D341Med (cell line): ENCODE measurements around the gene RNF19B.

ENCODE experiments used
- DNase-seq: peaks from one replicate; pipeline ENCODE4 v3.0.0; 2012; ENCODE audit warnings: low spot score

RNF19B gene

DNA sequence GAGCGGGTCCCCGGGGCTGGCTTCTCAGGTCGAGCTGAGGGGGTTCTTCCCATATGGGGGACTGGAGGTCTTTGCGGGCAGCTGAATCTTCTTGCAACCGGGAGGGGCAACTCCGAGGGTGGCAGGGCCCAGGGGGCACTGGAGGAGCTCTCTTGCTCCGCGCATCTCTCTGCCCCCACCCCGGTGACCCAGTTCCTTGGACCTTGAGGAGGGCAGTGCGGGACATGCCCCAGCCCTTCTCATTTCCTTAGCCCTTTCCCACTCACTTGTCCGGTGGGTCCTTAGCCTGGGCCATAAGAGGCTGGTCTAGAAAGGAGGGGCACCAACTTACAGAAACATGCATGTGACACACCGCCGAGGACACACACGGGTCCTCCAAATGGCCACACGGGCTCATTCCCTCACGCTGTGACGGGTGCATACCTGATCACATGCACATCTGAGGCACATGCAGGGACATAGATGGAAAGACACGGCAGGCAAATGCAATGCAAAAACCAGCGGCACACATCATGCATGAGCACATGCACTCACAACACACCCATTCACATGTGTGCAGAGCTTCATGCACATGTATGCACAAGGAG is 77.7 kb downstream of the RNF19B start:
- no peak for DNase-seq
